Small intestine (tissue), 7 donors: ENCODE data around the gene HEXIM1. TPM values are rescaled to one million over a fixed set of nuclear protein-coding genes. Genes with fewer than 3 reads are reported as not detected.

ENCODE experiments used
- DNase-seq, 2 donors: peaks; one replicate each; pipeline versions ENCODE4 v3.0.0 to v3.0.0-alpha.2; 2013
- FAIRE-seq: peaks from 2 replicates; lab custom pipeline; 2012; peaks lifted over from hg19 to GRCh38; lab: Jason Lieb, UNC
- H3K27ac ChIP-seq, 3 donors: one replicate each; pipeline ENCODE4 v1.5.1; 2013; ENCODE audit warnings: low read length in 2 of 3, mild to moderate bottlenecking in 2 of 3, control low read depth in 1 of 3, inconsistent platforms in 1 of 3, low read depth in 1 of 3, moderate library complexity in 1 of 3
- H3K27me3 ChIP-seq, 3 donors: one replicate each; pipeline ENCODE4 v1.6.1; 2013; ENCODE audit warnings: low read length in 3 of 3, inconsistent platforms in 1 of 3; ENCODE audit not compliant: control insufficient read depth in 3 of 3, insufficient read depth in 3 of 3
- H3K36me3 ChIP-seq, 3 donors: one replicate each; pipeline ENCODE4 v1.6.1; 2013; ENCODE audit warnings: low read length in 3 of 3, inconsistent platforms in 1 of 3, low read depth in 1 of 3, mild to moderate bottlenecking in 1 of 3, moderate library complexity in 1 of 3; ENCODE audit not compliant: control insufficient read depth in 3 of 3, insufficient read depth in 2 of 3
- H3K4me1 ChIP-seq, 3 donors: one replicate each; pipeline ENCODE4 v1.6.1; 2013; ENCODE audit warnings: low read length in 2 of 3, inconsistent platforms in 1 of 3, low read depth in 1 of 3, mild to moderate bottlenecking in 1 of 3, moderate library complexity in 1 of 3; ENCODE audit not compliant: control insufficient read depth in 3 of 3, insufficient read depth in 2 of 3
- H3K4me3 ChIP-seq, 3 donors: one replicate each; pipeline ENCODE4 v1.5.1; 2013; ENCODE audit warnings: low read length in 3 of 3, control low read depth in 1 of 3, inconsistent platforms in 1 of 3, low read depth in 1 of 3, mild to moderate bottlenecking in 1 of 3, moderate library complexity in 1 of 3
- H3K9me3 ChIP-seq, 2 donors: one replicate each; pipeline ENCODE4 v1.6.1; 2013; ENCODE audit warnings: low read depth in 1 of 2, low read length in 1 of 2; ENCODE audit not compliant: control insufficient read depth in 2 of 2, insufficient read depth in 1 of 2
- WGBS, 3 donors: extraction: QIAGEN DNeasy Blood & Tissue Kit; methylation state at CpG; one replicate each; pipeline ENCODE4 v1.1.7; 2013; 5-methylcytosine and 5-hydroxymethylcytosine counted together
- polyA plus RNA-seq, 4 donors: library from polyadenylated mRNA; stranded (reverse) in 3 of 4; unstranded in 1 of 4; fragments of 200-250 nt in 3 of 4; fragments of 120-200 nt in 1 of 4; gene quantifications; one replicate each; pipeline versions ENCODE4 v1.2.1 to v1.2.3, GENCODE V29; 2013
- donor health status: healthy with polysubstance abuse.
- donor health status: control.
- donor health status: control.
- donor health status: Bipolar disorder and iron deficiency.
- donor health status: healthy.

The HEXIM1 gene
- polyA plus RNA-seq, 4 donors = 17.5 to 51.7 (median 42.4) TPM

- H3K27me3 ChIP-seq = no peaks in the 10 kb centered on the region
- peak overlapping the region in 2 of 3 donors; percentile 13 to 39 for H3K4me3 ChIP-seq
- peak overlapping the region; percentile 73 to 95 (median 76) for H3K27ac ChIP-seq
- DNase-seq (peak; percentile 73 to 75), FAIRE-seq (no peak)
- H3K4me1 ChIP-seq = peaks cover 5 to 64% (median 9%) of the 10 kb centered on the region in 3 donors
- WGBS, 3 donors = 2 to 26% (median 25%) methylated on average over 8 to 10 of the region's 10 CpGs
- H3K36me3 ChIP-seq = peaks cover 0 to 19% (median 3%) of the 10 kb centered on the region in 3 donors
- H3K9me3 ChIP-seq = no peaks in the 10 kb centered on the region
Observed at GRCh38 chr17:45172541-45173286, 24.4 kb downstream of the HEXIM1 start.

DNA sequence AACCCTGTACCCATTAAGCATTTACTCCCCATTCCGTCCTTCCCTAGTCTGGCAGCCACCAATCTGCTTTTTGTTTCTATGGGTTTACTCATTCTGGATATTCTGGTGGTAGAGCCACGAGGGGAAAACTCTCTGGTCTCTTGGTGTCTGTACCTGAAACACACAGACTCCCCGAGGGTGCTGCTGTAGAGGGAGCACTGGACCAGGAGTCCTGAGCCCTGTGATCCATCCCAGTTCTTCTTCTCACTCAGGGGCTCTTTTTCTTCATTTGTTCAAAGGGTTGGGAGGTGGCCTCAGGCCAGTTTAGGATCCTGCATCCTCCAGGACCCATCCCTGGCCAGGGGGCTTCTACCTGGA, 27.5 kb downstream of the HEXIM1 start:
- WGBS, 3 donors = 58 to 68% (median 63%) methylated on average over 3 of the region's 3 CpGs
- Histone ChIP-seq H3K36me3 (no peaks in the 10 kb centered on the region), H3K9me3 (no peaks in the 10 kb centered on the region), H3K4me1 (peaks cover 5 to 47% (median 9%) of the 10 kb centered on the region in 3 donors), H3K27me3 (no peaks in the 10 kb centered on the region), H3K27ac (peak overlapping the region in 2 of 3 donors; percentile 12 to 73), H3K4me3 (no peak overlapping the region)
- FAIRE-seq (no peak), DNase-seq (no peak)

DNA sequence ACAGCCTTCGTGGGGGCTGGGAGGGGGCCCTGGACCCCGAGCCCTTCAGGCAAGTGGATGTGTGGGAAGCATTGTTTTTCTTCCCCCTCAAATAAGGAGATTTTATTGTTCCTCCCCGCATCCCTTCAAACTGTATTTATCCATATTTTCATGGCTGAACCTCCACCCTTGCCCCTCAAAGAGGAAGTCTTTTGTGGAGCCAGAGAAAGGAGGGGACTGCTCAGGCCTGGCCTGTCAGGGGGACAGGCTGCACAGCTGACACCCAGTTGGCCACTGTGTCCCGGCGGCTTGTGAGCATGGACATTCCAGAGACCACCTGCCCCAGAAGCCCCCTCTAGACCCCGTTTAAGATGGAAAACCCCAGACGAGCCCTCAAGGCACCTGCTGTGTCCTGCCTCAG, 29.3 kb downstream of the HEXIM1 start:
- WGBS, 3 donors = 80 to 87% (median 86%) methylated on average over 7 of the region's 7 CpGs
- DNase-seq (no peak), FAIRE-seq (no peak)
- Histone ChIP-seq H3K36me3 (no peaks in the 10 kb centered on the region), H3K4me1 (peaks cover 0 to 32% (median 0%) of the 10 kb centered on the region in 3 donors), H3K27me3 (no peaks in the 10 kb centered on the region), H3K27ac (no peak overlapping the region), H3K4me3 (no peak overlapping the region), H3K9me3 (no peaks in the 10 kb centered on the region)

GRCh38 chr17:45184144-45184543, 35.9 kb downstream of the HEXIM1 start:
- no peak for FAIRE-seq

DNA sequence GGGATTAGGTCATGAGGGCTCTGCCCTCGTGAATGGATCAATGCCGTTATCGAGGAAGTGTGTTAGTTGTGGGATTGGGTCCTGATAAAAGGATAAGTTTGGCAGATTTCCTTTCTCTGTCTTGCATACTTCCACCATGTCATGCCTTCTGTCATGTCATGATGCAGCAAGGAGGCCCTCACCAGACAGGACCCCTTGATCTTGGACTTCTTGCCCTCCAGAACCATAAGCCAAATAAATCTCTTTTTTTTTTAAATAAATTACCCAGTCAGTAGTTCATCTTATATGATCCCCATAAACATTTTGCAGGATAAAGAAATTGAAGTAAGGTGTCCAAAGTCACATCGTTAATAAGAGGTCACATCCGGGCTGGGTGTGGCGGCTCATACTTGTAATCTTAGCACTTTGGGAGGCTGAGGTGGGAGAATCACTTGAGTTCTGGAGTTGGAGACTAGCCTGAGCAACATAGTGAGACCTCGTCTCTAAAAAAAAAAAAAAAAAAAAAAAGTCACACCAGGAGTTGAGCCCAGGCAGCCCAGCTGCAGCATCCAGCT, 38.6 kb downstream of the HEXIM1 start:
- no peaks in the 10 kb centered on the region for H3K9me3 ChIP-seq
- no peaks in the 10 kb centered on the region for H3K36me3 ChIP-seq
- FAIRE-seq (no peak), DNase-seq (peak; percentile 66 to 73)
- WGBS, 3 donors = 10 to 46% (median 29%) methylated on average over 7 of the region's 7 CpGs
- no peak overlapping the region for H3K4me3 ChIP-seq
- H3K4me1 ChIP-seq = peaks cover 0 to 37% (median 3%) of the 10 kb centered on the region in 3 donors
- H3K27me3 ChIP-seq = no peaks in the 10 kb centered on the region
- H3K27ac ChIP-seq = peak overlapping the region in 1 of 3 donors; percentile 54

More at GRCh38 chr17:45184144-45184543, 35.9 kb downstream of the HEXIM1 start:
- Histone ChIP-seq H3K27me3 (no peaks in the 10 kb centered on the region), H3K36me3 (no peaks in the 10 kb centered on the region), H3K27ac (no peak overlapping the region), H3K4me1 (peaks cover 0 to 18% (median 3%) of the 10 kb centered on the region in 3 donors), H3K4me3 (no peak overlapping the region), H3K9me3 (no peaks in the 10 kb centered on the region)
- WGBS, 3 donors = 93 to 96% (median 96%) methylated on average over 5 of the region's 5 CpGs
- no peak for DNase-seq

- H3K36me3 ChIP-seq = no peaks in the 10 kb centered on the region
- WGBS, 3 donors = 82 to 88% (median 87%) methylated on average over 2 of the region's 2 CpGs
- H3K27me3 ChIP-seq = no peaks in the 10 kb centered on the region
- H3K9me3 ChIP-seq = no peaks in the 10 kb centered on the region
- FAIRE-seq = no peak
- DNase-seq = no peak
- peaks cover 0 to 32% (median 3%) of the 10 kb centered on the region in 3 donors for H3K4me1 ChIP-seq
- no peak overlapping the region for H3K27ac ChIP-seq
- no peak overlapping the region for H3K4me3 ChIP-seq
Observed at GRCh38 chr17:45189009-45189408, 40.7 kb downstream of the HEXIM1 start.

GRCh38 chr17:45190503-45191255, 42.4 kb downstream of the HEXIM1 start:
- peak; percentile 53 to 61 for DNase-seq
- no peaks in the 10 kb centered on the region for H3K36me3 ChIP-seq
- H3K27me3 ChIP-seq = no peaks in the 10 kb centered on the region
- 55 to 69% (median 62%) methylated on average over 11 of the region's 11 CpGs for WGBS, 3 donors
- no peak overlapping the region for H3K4me3 ChIP-seq
- peak overlapping the region in 1 of 3 donors; percentile 74 for H3K27ac ChIP-seq
- peaks cover 0 to 32% (median 3%) of the 10 kb centered on the region in 3 donors for H3K4me1 ChIP-seq
- no peak for FAIRE-seq
- H3K9me3 ChIP-seq = no peaks in the 10 kb centered on the region

GRCh38 chr17:45195424-45195823, 47.1 kb downstream of the HEXIM1 start:
- H3K36me3 ChIP-seq = no peaks in the 10 kb centered on the region
- peaks cover 0 to 26% (median 2%) of the 10 kb centered on the region in 3 donors for H3K4me1 ChIP-seq
- H3K27ac ChIP-seq = no peak overlapping the region
- DNase-seq = no peak
- no peaks in the 10 kb centered on the region for H3K27me3 ChIP-seq
- no peaks in the 10 kb centered on the region for H3K9me3 ChIP-seq
- H3K4me3 ChIP-seq = no peak overlapping the region
- no peak for FAIRE-seq
